Adipose tissue (tissue), 3 donors: ENCODE data around the gene COL8A1. TPM values are rescaled to one million over a fixed set of nuclear protein-coding genes. Genes with fewer than 3 reads are reported as not detected.
"Not testable (repeated sequence)": the region's sequence is repeated elsewhere in the genome, so short reads cannot be mapped to it uniquely, and the experiment has no call there.

Experiments used
- H3K27ac ChIP-seq: one replicate; pipeline ENCODE4 v1.5.1; 2013; ENCODE audit warnings: low read depth, low read length
- WGBS, 3 donors: extraction: QIAGEN DNeasy Blood & Tissue Kit; methylation state at CpG; one replicate each; pipeline ENCODE4 v1.1.7; 2013; 5-methylcytosine and 5-hydroxymethylcytosine counted together
- polyA plus RNA-seq, 3 donors: library from polyadenylated mRNA; stranded (reverse); fragments of 200-250 nt; gene quantifications; one replicate each; pipeline ENCODE4 v1.2.3, GENCODE V29; 2013
- donor health status: healthy with polysubstance abuse.
- donor health status: Bipolar disorder and iron deficiency.
- donor health status: healthy.

COL8A1 gene
- polyA plus RNA-seq: 10 to 100 TPM in 2 of 3 donors, under 1 TPM in 1; 0.60 to 12.7 (median 11.7) TPM

DNA sequence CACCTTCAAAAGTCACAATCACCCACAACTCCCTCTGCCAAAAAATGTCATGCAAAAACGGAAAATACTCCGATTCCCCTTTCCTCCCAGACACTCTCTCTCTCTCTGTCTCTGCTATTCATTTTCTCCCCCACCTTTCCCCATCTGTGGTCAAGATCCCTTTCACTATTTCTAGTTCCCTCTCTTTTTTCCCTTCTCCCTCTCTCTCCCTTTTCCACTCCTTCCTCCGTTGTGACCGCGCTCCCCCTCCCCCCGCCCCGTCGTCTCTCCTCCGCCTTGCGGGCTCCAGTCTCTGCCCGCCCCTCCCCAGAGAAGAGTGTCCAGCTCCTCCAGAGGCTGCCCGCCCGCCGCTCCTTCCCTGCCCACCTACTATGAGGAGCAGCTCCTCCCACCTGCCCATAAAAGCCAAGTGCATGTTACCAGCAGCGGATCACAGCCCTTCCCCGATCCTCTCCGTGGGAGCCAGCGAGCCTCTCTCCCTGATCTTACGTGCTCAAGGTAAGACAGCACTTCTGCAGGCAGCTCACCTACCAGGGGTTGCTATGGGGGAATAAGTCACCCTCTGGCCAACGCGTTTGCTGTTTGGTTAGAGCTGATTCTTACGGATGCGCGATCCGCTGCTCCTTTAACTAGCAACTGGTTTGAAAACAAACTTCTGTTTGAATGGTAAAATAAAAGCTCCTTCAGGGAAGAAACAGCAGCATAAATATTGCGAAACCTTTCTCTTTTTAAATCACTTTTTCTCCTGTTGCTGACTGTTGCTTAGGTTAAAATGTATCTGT lies at the start of gene COL8A1:
Gene COL8A1 (plus strand): TSS at position 428 of the 782 bp plus-strand sequence. CDS start 152,089 bp downstream, outside the sequence.
- WGBS, 3 donors: 3 to 7% (median 4%) methylated on average over 26 of the region's 26 CpGs
- no peak within 1 kb of the TSS for H3K27ac ChIP-seq

DNA sequence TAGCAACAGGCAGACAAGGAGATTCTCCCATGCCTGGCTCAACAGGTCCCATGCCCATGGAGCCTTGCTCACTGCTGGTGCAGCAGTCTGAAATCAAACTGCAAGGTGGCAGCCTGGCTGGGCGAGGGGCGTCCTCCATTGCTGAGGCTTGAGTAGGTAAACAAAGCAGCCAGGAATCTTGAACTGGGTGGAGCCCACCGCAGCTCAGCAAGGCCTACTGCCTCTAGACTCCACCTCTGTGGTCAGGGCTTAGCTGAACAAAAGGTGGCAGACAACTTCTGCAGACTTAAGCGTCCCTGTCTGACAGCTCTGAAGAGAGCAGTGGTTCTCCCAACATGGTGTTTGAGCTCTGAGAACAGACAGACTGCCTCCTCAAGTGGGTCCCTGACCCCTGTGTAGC lies 49.2 kb upstream of the COL8A1 start:
- H3K27ac ChIP-seq: not testable (repeated sequence)
- WGBS, 3 donors: 29 to 53% (median 48%) methylated on average over 4 of the region's 4 CpGs

DNA sequence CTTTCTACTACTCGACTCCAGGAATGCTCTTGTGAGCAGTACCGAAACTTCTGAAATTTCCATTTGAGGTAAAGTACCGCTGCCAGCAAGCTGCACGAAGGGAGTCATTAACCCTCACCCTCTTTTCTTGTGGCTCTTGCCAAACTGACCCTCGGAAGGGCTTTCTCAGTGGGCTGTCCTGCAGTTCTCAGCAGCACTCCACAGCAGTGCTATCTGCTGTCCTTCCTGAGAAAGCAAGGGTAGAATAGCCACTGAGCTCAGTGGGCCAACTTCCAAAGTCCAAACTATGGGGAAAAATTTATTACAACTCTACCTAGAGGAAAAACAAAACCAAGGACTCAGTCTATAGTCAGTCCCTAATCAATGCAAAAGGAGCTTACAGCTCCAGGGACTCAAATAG lies 38.5 kb upstream of the COL8A1 start:
- no peak overlapping the region for H3K27ac ChIP-seq
- 62 to 80% (median 75%) methylated on average over 5 of the region's 5 CpGs for WGBS, 3 donors

DNA sequence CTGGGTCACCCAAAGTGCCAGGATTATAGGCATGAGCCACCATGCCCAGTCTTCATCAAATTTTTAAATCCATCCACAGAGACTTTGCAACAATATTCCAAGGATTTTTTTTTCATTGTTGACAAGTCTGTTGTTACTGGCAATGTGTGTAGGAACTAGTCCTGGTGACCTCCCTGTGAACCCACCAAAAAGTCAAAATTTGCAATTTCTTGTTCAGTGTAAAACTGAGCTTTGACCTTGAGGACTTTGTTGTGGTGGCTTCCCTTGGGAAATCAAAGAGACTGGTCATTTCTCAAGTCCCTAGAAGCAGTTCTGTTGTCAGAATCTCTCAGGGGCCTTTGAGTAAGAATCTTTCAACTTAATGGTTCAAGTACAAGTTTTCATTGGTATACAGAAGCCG lies 36.9 kb upstream of the COL8A1 start:
- 64 to 77% (median 75%) methylated on average over 1 of the region's 1 CpG for WGBS, 3 donors
- no peak overlapping the region for H3K27ac ChIP-seq

DNA sequence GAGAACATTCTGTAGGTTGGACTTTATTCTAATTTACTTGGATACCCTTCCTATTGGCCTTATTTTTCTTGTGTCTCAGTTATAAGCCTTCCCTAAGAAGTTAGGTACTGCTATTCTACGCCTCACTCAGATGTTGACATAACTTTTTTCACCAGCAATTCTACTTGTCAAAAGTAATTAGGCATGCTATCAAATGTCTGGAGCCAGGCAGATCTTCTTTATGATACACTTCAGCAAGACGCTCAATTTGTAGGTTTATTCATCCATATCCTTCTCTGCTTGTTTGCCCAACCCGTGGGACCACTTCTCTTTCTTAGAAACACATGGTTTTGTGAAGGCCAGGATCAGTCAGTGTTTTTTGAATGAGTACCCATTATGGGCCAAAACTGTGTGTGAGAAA lies 36.2 kb upstream of the COL8A1 start:
- WGBS, 3 donors: 48 to 81% (median 78%) methylated on average over 3 of the region's 3 CpGs
- no peak overlapping the region for H3K27ac ChIP-seq

DNA sequence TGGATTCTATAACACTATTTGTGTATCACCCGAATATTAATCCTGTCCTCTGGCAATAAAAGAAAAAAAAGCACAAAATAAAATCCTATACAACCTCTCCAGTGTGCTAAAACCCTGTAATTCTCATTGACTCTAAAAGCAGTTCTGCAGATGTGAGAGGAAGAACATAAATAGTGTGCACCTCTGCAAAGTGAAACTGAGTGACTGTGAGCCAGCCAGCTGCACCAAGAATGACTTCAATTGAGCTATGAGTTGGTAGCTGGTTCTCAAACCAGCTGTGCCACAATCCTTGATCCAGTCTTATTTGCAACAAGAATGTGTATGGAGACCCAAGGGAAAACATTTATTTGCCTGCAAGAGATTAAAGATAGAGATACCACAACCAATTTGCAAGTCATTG lies 31.2 kb upstream of the COL8A1 start:
- 55 to 84% (median 74%) methylated on average over 1 of the region's 1 CpG for WGBS, 3 donors
- no peak overlapping the region for H3K27ac ChIP-seq

DNA sequence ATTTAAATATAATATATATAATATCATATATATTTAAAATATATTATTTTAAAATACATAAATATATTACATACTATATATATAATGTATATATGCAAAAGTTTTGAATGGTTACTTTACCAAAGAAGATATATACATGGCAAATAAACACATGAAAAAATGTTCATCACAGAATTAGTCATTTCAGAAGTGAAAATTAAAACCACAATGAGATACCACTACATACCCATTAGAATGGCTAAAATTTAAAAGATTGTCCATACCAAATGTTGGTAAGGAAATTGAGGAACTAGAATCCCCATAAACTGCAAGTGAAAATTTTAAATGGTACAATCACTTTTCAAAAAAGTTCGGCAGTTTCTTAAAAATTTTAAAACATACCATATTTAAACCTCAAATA lies 23.6 kb upstream of the COL8A1 start:
- 68 to 98% (median 91%) methylated on average over 1 of the region's 1 CpG for WGBS, 3 donors

DNA sequence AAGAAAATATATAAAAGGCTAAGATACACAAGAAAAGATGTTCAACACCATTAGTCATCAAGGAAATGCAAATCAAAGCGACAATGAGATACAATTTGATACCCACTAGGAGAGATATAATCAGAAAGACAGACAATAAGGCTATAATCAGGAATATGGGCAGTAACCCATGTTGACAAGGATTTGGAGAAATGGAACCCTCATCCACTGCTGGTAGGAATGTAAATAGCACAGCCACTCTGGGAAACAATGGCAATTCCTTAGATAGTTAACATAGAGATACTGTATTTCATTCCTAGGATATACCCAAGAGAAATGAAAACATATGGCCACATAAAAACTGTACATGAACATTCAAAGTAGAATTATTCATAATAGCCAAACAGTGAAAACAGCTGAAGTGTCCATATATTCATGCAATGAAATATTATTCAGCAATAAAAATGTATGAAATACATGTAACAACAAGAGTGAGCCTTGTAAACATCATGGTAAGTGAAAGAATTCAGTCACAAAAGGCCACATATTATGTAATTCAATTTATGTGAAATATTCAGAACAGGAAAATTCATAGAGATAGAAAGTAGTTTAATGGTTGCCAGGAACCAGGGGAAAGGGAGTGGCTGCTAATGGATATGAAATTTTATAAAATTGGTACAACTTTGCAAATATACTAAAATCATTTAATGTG lies 18.2 kb upstream of the COL8A1 start:
- 88 to 90% (median 89%) methylated on average over 1 of the region's 1 CpG for WGBS, 3 donors
- no peak overlapping the region for H3K27ac ChIP-seq

More for the DNA sequence above, 23.6 kb upstream of the COL8A1 start:
- no peak overlapping the region for H3K27ac ChIP-seq

DNA sequence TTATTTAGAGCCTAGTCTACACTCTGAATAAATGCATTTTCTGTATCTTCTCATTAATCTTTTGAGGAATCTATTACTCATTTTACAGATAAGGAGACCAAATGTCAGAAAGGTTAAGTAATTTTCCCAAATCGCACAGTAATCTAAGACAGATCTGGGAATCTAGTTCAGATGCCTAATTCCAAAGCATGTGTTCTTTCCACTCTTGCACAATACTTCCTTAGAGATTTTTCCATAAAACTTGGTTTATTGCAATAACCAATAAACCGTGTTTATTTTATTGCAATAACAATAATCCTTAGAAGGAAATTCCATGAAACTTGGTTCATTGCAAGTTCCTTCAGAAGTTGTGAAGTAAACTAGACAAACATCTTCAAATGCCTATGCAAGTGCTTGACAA lies 17.4 kb upstream of the COL8A1 start:
- WGBS, 3 donors: 66 to 71% (median 70%) methylated on average over 2 of the region's 2 CpGs
- H3K27ac ChIP-seq: no peak overlapping the region

DNA sequence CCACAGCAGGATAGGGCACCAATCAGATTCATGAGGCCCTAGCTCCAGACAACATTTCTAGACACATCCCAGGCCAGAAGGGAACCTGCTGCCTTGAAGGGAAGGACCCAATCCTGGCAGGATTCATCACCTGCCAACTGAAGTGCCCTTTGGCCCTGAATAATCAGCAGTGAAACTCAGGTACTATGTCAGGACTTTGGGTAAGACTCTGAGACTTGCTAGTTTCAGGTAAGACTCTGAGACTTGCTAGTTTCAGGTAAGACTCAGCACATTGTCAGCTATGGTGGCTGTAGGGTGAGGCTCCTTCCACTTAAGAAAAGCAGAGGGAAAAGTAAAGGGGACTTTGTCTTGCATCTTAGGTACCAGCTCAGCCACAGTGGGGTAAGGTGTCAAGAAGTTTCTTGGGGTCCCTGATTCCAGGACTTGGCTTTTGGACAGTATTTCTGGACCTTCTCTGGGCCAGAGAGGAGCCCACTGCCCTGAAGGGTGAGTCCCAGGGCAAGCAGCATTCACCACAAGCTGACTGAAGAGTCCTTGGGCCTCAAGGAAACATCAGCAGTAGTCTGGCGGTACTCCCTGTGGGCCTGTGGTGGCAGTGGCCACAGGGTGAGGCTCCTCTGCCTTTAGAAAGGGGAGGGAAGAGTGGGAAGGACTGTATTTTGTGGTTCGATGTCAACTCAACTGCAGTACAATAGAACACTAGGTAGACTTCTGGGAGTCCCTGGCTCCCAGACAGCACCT lies 13.7 kb upstream of the COL8A1 start:
- 78 to 97% (median 87%) methylated on average over 2 of the region's 2 CpGs for WGBS, 3 donors
- no peak overlapping the region for H3K27ac ChIP-seq

DNA sequence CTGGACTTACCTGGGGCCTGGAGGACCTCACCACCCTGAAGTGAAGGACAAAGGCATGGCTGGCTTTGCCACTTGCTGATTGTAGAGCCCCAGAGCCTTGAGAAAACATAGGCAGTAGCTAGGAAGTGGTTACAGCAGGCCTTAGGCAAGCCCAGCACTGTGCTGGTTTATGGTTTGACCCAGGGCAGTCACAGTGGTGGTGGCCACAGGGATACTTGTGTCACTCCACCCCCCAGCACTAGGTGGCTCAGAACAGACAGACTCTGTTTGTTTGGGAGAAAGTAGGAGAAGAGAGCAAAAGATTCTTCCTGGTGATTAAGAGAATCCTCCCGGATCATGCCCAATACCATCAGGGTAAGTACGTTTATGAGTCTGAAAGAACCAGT lies 13.2 kb upstream of the COL8A1 start:
- H3K27ac ChIP-seq: no peak overlapping the region
- 59 to 89% (median 74%) methylated on average over 2 of the region's 2 CpGs for WGBS, 3 donors

DNA sequence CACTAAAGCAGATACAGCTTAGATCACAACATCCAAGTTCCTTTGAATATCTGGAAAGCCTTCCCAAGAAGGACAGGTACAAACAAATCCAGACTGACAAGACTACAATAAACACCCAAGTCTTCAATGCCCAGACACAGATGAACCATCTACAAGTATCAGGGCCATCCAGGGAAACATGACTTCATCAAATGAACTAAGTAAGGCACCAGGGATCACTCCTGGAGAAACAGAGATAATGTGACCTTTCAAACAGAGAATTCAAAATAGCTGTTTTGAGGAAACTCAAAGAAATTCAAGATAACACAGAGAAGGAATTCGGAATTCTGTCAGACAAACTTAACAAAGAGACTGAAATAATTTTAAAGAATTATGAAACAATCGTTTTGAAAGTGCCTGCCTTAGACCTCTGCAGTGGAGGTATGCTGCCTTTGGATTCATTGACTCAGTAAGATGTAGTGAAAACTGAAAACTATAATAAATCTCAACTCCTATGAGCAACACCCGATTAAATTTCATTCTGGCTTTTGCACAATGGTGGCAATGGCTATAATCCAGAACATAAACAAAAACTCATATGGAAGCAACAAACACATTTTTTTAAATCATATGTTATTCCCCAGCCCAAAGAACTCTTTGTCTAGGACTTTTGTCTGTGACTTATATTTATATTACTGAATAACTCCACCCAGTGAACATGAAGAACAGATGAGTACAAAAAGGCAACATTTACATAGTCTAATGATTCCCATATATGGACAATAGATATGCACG lies 12.6 kb upstream of the COL8A1 start:
- no peak overlapping the region for H3K27ac ChIP-seq
- WGBS, 3 donors: 63 to 69% (median 67%) methylated on average over 4 of the region's 4 CpGs

DNA sequence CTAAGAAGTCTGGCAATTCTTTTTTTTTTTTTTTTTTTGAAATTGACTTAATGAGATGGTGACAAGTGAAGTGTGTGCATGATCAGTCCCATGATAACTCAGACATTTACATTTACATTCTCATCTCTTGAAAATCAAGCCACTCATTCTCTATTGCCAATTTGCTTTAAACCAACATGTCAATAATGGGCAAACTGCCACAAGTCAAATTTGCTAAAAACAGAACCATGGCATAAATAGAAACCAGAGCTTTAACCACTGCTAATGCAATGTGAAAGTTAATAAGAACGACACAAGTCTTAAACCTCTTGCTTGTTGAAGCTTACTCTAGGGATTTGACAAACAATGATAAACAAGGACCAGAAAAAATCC lies 12.0 kb upstream of the COL8A1 start:
- WGBS, 3 donors: 56 to 58% (median 57%) methylated on average over 1 of the region's 1 CpG

DNA sequence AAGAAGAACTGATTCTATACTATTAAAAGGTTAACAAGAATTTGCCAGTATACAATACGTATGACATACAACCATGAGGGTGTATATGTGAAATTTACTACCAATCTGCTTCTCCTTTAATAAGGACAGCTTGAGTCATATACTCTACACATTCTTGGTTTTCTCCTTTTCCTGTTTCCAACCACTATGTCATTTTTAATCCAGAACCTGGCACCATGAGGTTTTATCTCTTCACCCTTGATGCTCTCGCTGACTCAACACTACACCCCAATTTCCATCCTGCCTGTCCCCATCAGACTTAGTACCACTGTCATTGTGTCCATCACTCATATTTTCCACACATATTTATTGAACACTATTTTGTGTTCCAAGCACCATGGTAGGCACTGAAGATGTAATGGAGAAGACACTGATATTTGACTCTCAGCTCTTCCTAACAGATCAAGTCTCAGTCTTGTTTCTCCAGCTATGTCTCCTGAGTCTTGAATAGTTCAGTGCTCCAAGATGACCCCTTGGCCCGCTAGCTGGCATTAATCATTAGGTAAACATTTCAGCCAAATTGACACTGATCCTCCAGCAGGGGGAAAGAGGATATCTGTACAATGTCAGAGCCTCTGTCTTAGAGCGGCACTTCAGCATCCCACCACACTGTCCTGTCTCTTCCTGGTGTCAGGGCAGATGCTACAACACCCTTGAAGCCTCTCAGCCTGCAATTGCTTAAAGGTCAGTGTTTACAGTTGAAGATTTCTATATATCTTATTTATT lies 11.2 kb upstream of the COL8A1 start:
- WGBS, 3 donors: 57 to 65% (median 57%) methylated on average over 4 of the region's 4 CpGs
- no peak overlapping the region for H3K27ac ChIP-seq

More for the DNA sequence above, 12.0 kb upstream of the COL8A1 start:
- H3K27ac ChIP-seq: no peak overlapping the region

DNA sequence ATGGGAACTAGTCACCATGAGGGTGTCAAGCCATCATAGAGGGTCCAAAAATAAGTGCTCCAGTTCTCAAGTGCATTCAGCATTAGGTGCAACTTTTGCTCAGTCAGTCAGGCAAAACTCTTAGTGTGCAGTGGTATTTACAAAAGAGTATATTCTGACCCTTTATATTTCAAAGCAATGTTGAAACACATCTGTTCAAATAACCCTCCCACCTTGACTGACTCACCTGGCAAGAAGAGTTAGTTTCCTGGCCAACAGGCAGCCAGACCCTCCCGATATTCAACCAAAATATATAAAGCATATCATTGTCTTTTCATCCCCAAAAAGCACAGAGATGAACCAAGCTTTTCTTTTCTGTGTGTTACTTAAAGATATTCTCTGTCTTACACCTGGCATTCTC lies 7.6 kb upstream of the COL8A1 start:
- 38 to 62% (median 59%) methylated on average over 1 of the region's 1 CpG for WGBS, 3 donors

DNA sequence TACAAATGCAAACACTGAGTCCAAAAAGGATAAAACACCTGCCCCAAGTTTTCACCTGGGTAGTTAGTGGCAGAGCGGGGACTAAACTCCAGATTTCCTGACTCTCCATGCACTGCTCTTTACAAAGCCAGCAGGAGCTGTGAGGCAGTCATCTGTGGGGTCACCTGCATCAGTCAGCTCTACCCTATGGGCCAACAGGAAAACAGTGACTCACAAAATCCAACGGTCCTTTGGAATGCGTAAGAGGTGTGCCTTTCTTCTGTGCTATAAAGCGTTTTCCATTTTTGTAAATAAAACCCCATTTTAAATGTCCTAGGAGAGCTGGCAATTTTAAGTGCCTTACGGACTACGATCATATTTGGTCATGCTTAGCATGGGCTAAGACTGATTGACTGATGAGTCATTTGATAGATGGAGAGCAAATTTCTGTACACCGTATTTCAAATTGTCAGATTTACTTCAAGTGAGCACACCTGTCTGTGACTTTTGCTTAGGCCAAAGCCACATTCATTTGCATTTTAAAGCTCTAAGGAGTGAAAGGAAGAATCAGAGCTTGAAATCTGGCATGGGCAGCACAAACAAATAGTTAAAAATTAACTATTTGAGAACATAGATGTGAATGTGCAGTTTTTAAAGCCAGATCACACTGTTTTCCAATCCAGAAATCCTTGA lies 4.4 kb upstream of the COL8A1 start:
- H3K27ac ChIP-seq: no peak overlapping the region
- WGBS, 3 donors: 61 to 81% (median 80%) methylated on average over 7 of the region's 7 CpGs

More for the DNA sequence above, 7.6 kb upstream of the COL8A1 start:
- no peak overlapping the region for H3K27ac ChIP-seq

DNA sequence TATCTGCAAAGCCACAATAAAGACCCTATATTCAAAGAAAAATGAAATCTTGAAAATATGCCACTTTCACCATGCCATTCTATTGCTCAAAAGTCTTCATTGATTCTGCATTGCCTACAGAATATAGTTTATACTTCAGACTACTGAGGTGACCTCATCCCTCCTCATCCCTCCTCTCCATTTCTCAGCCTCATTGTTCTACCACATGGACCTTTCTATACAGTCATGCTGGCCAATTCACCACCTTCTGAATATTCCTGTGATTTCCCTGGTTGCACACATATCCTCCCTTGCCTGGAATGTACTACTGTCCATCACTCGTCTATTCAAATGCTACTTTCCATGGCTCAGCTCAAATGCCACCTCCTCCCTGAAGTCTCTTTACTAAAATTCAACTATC lies 3.5 kb upstream of the COL8A1 start:
- H3K27ac ChIP-seq: no peak overlapping the region
- 71 to 91% (median 76%) methylated on average over 1 of the region's 1 CpG for WGBS, 3 donors
